Posterior vena cava (tissue), 2 donors: ENCODE measurements around the gene ALDH18A1. TPM values are rescaled to one million over a fixed set of nuclear protein-coding genes. Genes with fewer than 3 reads are reported as not detected.
A peak's percentile ranks its signal among the peaks of the same experiment; 100 is the strongest.

ENCODE experiments used
- DNase-seq: peaks from one replicate; pipeline ENCODE4 v3.0.0-alpha.2; 2020; ENCODE audit warnings: low spot score
- intact Hi-C, 2 donors: fragments of 100-400 bp; cut with DNase I; formaldehyde crosslinking; loops; one replicate each; pipeline versions ENCODE4 v1.14.1 to v1.14.2; 2022 to 2023
- total RNA-seq, 2 donors: library from RNA; stranded (reverse); fragmentation: NEBNext Ultra II Directional; extraction: Animal tissue kit (Norgen Biotek cat#: 25700); gene quantifications; one replicate each; pipeline ENCODE4 v1.2.1, GENCODE V29; 2021
- donor health status: DM: yes; HTN: yes; CAD: no.
- donor health status: DM: yes; HTN: yes; CAD: no.

The ALDH18A1 gene
- total RNA-seq, 2 donors from 2014 or later, result 36.6 to 43.9 TPM

DNA sequence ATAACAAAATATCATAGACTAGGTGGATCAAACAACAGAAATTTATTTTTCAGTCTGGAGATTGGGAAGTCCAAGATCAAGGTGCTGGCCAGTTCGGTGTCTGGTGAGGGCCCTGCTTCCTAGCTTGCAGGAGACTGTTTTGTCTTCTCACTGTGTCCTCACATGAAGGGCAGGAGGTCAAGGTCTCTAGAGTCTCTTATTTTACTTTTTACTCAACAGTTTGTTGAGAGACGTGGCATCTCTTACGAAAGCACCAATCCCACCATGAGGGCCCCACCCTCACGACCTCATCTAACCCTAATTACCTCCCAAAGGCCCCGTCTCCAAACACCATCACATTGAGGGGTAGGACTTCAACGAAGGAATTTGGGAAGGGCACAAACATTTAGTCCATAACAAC is 54.1 kb downstream of the ALDH18A1 start:
- no peak for DNase-seq
- intact Hi-C loops, result loop anchor here (5.0 to 10.0 kb wide), 3 partner anchors 98 to 225 kb away; no protein-coding TSS in a partner anchor

GRCh38 chr10:95601116-95601719 is 55.3 kb downstream of the ALDH18A1 start:
- DNase-seq, result peak; percentile 89
- intact Hi-C loops, result loop anchor here (5.0 to 10.0 kb wide), 3 partner anchors 96 to 224 kb away; no protein-coding TSS in a partner anchor

GRCh38 chr10:95600158-95600557 is 56.4 kb downstream of the ALDH18A1 start:
- DNase-seq, result no peak
- intact Hi-C loops, result loop anchor here (5.0 to 10.0 kb wide), 3 partner anchors 95 to 223 kb away; no protein-coding TSS in a partner anchor

DNA sequence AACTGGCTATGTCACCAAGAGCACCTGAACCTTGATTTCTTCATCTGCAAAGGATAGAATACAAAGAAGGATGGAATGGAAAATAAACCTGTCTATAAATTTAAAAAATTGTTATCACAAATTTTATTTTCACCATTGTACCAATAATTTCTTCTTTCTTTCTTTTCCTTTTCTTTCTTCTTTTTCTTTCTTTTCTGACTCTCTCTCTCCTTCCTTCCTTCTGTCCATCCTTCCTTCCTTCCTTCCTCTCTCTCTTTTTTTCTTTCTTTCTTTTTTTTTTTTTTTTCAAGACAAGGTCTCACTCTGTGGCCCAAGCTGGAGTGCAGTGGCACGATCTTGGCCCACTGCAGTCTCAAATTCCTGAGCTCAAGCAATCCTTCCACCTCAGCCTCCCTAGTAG is 58.7 kb downstream of the ALDH18A1 start:
- intact Hi-C loops, result no loop called here
- no peak for DNase-seq

DNA sequence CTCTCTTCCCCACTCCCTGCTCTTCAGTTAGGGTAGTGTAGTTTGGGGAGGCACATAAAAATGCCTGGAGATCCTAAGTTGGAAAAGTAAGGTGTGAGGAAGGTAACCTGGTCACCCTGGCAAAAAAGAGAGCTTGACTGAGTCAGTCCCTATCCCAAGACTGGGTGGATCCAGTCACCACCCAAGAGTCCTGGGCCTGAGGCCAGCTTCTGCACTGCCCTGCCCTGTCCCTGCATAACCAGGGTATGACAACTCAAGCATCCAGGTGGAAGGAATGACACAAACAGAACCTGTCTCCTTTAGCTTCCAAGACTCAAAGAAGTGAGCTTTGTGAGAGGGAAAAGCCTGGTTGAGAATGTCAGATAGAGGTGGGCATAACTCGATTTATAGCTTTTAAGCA is 68.5 kb downstream of the ALDH18A1 start:
- intact Hi-C loops, result no loop called here
- DNase-seq, result no peak

DNA sequence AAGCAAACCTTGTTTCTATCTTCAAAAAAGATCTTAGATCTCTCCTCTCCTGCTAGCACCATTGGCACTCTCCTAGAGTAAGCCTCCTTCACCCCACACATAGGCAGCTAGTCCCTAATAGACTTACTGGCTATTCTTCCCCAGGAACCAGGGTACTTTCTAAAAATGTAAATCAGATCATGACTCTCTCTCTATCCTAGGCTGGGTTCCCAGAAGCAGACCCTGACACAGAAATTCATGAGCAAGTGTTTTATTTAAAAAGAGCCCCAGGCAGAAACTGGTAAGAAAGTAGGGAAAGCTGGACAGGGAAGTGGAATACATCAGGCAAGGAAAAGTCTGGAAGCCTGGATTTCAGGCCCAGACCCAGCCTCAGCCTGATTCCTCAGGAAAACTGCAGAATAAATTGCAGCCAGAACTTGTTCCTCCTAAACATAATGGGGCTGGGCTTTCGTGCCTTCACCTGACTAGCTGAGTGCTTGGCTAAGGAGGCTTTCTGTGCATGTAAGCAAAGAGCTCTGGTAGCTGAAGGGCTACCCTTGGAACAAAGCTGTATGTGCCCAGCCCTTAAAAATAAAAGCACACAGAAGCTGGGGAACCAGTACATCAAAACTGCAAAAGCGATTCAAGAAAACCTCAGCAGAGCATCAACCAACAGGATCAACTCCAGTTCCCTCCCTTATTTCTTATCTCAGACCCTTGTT is 76.5 kb downstream of the ALDH18A1 start:
- intact Hi-C loops, result no loop called here
- no peak for DNase-seq

DNA sequence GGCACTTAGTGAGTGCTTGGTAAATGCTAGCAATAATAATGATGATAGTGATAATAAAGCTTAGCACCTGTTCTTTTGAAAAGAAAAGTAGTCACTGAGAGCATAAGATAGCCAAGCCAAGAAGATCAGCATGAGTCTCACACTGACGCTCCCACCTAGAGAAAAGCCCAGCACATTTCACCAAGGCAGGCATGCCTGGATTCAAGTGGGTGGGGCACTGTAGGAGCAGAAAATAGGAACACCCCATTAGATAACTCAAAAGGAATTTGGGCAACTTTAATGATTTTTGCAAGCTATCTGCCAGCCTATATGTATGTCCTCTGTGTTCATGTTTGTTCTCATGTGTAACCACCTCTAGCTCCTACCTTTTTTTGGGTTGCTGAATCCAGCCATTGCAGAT is 77.2 kb downstream of the ALDH18A1 start:
- no peak for DNase-seq
- intact Hi-C loops, result no loop called here

- DNase-seq, result no peak
- intact Hi-C loops, result no loop called here
Measured at GRCh38 chr10:95578619-95579018, 77.9 kb downstream of the ALDH18A1 start.

GRCh38 chr10:95574649-95575365 is 81.7 kb downstream of the ALDH18A1 start:
- intact Hi-C loops, result no loop called here
- DNase-seq, result no peak

DNA sequence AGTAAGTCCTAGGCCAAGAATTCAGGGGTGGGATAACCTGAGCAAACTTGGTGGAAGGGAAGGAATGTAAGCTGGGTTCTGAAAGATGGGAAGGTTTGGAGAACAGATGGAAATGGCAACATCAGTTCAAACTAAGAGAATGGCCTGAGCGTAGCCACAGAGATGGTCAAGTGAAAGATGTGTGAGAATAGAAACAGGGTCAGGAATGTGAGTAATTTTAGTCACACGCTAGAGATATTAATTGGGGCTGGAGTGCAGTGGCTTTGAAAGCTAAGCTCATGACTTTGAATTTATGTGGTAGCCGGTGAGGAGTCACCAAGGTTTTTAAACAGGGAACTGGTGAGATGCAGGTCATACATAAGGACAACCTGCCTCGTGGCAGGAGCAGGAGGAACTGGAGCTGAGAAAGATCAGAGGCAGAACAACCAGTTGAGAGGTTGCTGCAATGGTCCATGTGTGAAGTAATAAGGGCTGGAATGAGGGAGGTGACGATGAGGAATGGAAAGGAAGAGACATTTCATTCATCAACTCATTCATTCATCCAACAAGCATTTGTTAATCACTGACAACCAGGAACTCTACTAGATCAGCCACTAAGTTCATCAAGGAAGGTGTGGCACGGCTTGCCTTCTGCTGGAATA is 82.4 kb downstream of the ALDH18A1 start:
- no peak for DNase-seq
- intact Hi-C loops, result no loop called here

DNA sequence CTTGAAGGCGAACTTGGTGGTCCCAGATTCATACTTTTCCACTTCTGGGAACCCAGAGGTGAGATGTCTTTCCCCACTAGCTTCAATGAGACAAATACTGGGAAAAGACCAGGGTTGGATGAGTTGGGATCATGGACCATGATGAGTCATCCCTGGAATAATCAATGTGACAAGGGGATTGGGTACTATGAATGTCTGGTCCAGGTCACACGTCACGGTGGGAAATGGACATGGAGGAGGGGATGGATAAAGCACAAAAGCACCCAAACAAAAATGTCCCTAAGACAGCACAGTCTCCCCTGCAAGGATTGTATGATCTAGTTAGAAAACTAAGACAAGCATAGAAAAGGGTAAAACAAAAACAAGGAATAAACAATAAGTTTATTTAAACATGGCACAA is 83.0 kb downstream of the ALDH18A1 start:
- intact Hi-C loops, result no loop called here
- no peak for DNase-seq

GRCh38 chr10:95572131-95572820 is 84.2 kb downstream of the ALDH18A1 start:
- DNase-seq, result no peak
- intact Hi-C loops, result no loop called here

DNA sequence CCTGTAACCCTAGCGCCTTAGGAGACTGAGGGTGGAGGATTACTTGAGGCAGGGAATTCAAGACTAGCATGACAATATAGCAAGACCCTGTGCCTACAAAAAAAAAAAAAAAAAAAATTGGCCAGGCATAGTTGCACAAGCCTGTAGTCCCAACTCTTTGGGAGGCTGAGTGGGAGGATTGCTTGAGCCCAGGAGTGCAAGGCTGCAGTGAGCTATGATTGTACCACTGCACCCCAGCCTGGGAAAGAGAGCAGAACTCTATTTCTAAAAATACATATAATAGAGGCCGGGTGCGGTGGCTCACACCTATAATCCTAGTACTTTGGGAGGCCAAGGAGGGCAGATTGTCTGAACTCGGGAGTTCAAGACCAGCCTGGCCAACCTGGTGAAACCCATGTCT is 85.1 kb downstream of the ALDH18A1 start:
- intact Hi-C loops, result no loop called here
- no peak for DNase-seq

GRCh38 chr10:95569368-95569767 is 87.1 kb downstream of the ALDH18A1 start:
- DNase-seq, result no peak
- intact Hi-C loops, result no loop called here

DNA sequence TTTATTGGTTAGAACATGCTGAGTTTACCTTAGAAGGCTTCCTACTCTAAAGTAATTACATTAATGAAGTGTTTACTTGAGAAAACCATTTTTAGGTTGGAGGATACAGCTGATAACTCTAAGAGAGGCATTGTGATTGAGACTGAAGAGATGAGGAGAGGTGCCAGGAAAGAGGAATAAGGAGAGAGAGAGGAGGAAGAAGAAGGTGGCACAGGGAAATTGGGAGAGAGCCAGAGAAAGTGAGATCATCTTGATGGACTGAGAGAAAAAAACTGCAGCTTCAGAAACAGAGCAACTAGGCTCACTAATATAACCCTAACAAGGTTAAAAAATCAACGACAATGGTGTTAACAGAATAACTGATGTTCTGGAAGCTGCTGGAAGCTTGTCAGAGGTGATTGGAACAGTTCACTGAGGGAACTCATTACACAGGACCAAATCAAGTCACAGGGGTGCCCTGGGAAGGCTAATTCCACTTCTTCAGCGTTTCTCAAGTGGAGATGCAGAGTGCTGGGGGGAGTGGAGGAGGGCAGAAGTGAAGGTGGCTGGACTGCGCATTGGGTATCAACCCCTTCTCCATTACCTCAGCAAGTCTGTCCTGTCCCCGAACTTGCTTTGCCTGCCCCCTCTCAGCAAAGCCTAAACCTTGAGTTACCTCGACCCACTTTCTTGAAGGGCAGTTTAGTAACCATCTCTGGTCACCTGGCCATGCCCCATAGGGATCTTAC is 88.4 kb downstream of the ALDH18A1 start:
- intact Hi-C loops, result no loop called here
- no peak for DNase-seq

DNA sequence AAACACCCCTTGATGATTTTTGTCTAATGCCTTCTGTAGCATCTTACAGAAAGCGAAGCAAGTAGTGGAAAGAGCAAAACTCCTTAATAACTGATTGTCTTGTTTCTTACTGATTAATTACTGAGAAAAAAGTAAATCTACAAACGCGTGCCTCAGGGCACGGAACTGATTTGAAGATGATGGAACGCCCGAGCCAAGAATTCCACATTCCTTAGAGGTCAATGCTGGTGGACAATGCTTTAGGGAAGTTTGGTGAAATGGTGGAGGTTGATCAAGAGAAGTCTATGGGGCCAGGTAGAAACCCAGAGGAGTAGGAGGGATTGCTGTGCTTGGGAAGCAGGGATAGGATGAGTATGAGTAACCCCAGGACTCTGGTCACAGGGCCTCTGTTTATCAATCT is 90.4 kb downstream of the ALDH18A1 start:
- intact Hi-C loops, result no loop called here

DNA sequence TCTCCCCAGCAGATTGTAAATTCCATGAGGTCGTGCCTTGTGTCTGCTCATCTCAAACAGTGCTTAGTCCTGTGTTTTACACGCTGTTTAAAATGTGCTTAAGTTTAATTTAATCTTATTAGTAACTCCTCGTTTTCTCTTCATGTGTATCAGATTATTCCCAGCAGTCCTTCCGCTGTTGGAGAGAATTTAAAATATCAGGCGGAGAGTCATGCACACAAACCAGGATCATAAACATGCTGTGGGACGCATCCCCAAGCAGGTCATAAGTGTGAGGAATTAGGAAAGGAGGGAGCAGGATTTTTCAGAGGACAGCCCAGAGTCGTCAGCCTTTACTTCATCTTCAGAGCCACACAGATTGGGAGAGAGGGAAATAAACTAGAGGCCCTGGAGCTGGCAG is 91.2 kb downstream of the ALDH18A1 start:
- intact Hi-C loops, result no loop called here
- DNase-seq, result no peak

More for the DNA sequence above, 90.4 kb downstream of the ALDH18A1 start:
- DNase-seq, result no peak

- intact Hi-C loops, result no loop called here
- DNase-seq, result no peak
Measured at GRCh38 chr10:95564291-95564690, 92.2 kb downstream of the ALDH18A1 start.
